ENCODE data around the gene PCDHB16.
"Not testable (repeated sequence)": the region's sequence is repeated elsewhere in the genome, so short reads cannot be mapped to it uniquely, and the experiment has no call there.

Gene PCDHB16

DNA sequence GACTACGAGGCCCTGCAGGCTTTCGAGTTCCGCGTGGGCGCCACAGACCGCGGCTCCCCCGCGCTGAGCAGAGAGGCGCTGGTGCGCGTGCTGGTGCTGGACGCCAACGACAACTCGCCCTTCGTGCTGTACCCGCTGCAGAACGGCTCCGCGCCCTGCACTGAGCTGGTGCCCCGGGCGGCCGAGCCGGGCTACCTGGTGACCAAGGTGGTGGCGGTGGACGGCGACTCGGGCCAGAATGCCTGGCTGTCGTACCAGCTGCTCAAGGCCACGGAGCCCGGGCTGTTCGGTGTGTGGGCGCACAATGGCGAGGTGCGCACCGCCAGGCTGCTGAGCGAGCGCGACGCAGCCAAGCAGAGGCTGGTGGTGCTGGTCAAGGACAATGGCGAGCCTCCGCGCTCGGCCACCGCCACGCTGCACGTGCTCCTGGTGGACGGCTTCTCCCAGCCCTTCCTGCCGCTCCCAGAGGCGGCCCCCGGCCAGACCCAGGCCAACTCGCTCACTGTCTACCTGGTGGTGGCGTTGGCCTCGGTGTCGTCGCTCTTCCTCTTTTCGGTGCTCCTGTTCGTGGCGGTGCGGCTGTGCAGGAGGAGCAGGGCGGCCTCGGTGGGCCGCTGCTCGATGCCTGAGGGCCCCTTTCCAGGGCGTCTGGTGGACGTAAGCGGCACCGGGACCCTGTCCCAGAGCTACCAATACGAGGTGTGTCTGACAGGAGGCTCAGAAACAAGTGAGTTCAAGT is 2.1 kb downstream of the PCDHB16 start:
- not testable (repeated sequence) for DNase-seq (ENCODE audit: low read depth in 2 of 2)

DNA sequence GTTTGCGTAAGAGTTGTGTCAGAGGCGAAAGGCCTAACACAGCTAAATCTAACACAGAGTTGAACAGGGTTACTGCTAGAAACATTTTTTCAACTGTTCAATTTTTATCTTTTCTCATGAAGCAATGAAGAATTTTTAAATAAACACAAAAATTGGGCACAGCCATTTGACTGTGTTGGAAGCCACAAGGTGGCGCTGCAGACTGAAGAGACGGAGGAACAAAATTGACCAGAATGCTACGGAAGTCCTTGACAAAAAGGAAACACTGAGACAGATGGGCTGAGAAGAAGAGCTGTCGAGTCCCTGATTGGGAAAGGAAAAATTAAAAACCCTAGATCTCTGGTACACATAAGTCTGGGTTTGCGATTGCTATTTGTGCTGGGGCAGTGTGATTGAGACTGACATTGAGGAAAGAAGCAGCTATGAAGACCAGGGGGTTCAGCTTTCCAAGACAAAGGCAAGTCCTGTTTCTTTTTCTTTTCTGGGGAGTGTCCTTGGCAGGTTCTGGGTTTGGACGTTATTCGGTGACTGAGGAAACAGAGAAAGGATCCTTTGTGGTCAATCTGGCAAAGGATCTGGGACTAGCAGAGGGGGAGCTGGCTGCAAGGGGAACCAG is 4.8 kb downstream of the PCDHB16 start, which contains the start of gene PCDHB9:
TSS of gene PCDHB9 (plus strand) at position 265 of the 616 bp plus-strand sequence. CDS start at position 423, 158 bp downstream.
- DNase-seq (ENCODE audit: low read depth in 2 of 2): peak in 1 of 2 donors; percentile 16

DNA sequence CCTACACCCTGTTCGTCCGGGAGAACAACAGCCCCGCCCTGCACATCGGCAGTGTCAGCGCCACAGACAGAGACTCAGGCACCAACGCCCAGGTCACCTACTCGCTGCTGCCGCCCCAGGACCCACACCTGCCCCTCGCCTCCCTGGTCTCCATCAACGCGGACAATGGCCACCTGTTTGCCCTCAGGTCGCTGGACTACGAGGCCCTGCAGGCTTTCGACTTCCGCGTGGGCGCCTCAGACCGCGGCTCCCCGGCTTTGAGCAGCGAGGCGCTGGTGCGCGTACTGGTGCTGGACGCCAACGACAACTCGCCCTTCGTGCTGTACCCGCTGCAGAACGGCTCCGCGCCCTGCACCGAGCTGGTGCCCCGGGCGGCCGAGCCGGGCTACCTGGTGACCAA is 6.5 kb downstream of the PCDHB16 start:
- DNase-seq (ENCODE audit: low read depth in 2 of 2): not testable (repeated sequence)

DNA sequence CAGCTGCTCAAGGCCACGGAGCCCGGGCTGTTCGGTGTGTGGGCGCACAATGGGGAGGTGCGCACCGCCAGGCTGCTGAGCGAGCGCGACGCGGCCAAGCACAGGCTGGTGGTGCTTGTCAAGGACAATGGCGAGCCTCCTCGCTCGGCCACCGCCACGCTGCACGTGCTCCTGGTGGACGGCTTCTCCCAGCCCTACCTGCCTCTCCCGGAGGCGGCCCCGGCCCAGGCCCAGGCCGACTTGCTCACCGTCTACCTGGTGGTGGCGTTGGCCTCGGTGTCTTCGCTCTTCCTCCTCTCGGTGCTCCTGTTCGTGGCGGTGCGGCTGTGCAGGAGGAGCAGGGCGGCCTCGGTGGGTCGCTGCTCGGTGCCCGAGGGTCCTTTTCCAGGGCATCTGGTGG is 6.9 kb downstream of the PCDHB16 start:
- not testable (repeated sequence) for DNase-seq (ENCODE audit: low read depth in 2 of 2)

DNA sequence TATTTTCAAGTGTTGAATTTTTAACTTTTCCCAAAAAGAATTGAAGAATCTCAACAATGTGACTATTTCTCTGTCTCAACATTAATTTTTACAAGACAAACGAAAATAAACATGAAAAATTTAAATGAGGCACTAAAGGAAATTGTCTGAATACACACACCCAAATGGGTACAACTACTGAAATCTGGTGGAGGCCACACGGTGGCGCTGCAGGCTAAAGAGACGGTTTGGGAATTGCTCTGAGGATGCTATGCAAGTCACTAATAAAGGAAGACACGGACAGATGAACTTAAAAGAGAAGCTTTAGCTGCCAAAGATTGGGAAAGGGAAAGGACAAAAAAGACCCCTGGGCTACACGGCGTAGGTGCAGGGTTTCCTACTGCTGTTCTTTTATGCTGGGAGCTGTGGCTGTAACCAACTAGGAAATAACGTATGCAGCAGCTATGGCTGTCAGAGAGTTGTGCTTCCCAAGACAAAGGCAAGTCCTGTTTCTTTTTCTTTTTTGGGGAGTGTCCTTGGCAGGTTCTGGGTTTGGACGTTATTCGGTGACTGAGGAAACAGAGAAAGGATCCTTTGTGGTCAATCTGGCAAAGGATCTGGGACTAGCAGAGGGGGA is 10.0 kb downstream of the PCDHB16 start, which contains the start of gene PCDHB10:
TSS of gene PCDHB10 (plus strand) at position 244 of the 616 bp plus-strand sequence. CDS start at position 444, 200 bp downstream.
- DNase-seq (ENCODE audit: low read depth in 2 of 2): no peak

DNA sequence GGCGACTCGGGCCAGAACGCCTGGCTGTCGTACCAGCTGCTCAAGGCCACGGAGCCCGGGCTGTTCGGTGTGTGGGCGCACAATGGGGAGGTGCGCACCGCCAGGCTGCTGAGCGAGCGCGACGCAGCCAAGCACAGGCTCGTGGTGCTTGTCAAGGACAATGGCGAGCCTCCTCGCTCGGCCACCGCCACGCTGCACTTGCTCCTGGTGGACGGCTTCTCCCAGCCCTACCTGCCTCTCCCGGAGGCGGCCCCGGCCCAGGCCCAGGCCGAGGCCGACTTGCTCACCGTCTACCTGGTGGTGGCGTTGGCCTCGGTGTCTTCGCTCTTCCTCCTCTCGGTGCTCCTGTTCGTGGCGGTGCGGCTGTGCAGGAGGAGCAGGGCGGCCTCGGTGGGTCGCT is 12.1 kb downstream of the PCDHB16 start:
- DNase-seq (ENCODE audit: low read depth in 2 of 2): not testable (repeated sequence)

DNA sequence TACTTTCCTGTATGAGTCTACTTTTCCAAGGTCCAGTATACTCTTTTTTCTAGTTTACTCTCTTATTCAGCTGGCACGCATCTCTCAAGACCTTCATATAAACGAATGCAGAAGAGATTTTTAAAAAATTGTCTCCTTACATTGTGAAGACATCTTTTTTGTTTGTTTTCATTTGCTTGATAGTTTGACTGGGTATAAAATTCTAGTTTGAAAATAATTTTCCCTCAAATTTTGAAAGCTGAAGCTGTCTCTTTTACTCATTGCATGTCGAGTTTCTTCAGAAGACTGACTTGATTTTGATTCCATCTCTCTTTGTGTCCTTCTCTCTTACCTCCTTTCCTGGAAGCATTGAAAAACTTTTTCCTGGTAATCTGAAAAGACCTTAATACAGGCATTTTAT is 14.2 kb downstream of the PCDHB16 start:
- no peak for DNase-seq (ENCODE audit: low read depth in 2 of 2)

DNA sequence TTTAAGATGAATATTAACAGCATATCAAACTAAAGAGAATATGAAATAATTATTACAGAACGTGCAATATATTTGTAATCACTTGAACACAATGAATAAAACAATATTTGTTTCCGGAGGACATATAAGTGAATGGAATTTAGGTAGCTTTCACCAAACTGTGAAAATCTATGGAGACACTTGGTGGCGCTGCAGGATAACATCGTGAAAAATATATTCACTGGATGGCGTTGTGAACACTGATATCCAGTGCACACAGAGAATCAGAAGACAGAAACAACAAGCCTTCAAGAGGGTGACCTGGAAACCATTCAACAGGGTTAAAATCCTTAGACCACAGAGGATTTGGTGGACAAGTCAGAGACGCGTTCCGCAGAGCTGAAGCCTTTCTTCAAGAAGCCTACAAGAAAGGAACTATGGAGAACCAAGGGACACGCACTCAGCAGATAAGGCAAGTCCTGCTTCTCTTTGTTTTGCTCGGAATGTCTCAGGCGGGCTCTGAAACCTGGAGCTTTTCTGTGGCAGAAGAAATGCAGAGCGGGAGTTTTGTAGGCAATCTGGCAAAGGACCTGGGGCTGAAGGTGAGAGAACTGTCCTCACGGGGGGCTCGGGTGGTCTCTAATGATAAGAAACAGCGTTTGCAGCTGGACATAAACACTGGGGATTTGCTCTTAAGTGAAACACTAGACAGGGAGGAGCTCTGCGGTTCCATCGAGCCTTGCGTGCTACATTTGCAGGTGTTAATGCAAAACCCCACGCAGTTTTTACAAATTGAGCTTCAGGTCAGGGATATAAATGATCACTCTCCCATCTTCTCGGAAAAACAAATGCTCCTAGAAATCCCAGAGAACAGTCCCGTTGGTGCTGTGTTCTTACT is 17.4 kb downstream of the PCDHB16 start, which contains the start of gene PCDHB11:
TSS of gene PCDHB11 (plus strand) at position 269 of the 877 bp plus-strand sequence. CDS start at position 417, 148 bp downstream.
- DNase-seq (ENCODE audit: low read depth in 2 of 2): no peak

DNA sequence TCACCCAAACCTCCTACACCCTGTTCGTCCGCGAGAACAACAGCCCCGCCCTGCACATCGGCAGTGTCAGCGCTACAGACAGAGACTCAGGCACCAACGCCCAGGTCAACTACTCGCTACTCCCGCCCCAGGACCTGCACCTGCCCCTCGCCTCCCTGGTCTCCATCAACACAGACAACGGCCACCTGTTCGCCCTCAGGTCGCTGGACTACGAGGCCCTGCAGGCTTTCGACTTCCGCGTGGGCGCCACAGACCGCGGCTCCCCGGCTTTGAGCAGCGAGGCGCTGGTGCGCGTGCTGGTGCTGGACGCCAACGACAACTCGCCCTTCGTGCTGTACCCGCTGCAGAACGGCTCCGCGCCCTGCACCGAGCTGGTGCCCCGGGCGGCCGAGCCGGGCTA is 18.9 kb downstream of the PCDHB16 start:
- not testable (repeated sequence) for DNase-seq (ENCODE audit: low read depth in 2 of 2)

DNA sequence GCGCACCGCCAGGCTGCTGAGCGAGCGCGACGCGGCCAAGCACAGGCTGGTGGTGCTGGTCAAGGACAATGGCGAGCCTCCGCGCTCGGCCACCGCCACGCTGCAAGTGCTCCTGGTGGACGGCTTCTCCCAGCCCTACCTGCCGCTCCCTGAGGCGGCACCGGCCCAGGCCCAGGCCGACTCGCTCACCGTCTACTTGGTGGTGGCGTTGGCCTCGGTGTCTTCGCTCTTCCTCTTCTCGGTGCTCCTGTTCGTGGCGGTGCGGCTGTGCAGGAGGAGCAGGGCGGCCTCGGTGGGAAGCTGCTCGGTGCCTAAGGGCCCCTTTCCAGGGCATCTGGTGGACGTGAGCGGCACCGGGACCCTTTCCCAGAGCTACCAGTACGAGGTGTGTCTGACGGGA is 19.5 kb downstream of the PCDHB16 start:
- not testable (repeated sequence) for DNase-seq (ENCODE audit: low read depth in 2 of 2)

DNA sequence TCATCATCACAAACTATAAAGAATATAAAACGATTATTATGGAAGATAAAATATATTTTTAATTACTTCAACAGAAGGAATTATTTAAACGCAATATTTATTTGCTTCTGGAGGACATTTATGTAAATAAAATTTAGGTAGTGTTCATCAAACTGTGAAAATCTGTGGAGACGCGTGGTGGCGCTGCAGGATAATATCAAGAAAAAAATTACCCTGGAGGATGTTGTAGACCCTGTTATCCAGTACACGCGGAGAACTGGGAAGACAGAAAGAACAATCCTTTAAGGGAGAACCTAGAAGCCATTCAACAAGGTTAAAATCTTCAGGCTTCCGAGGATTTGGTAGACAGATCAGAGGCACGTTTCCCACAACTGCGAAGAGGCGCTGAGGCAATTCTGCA is 26.3 kb downstream of the PCDHB16 start, which contains the start of gene PCDHB12:
TSS of gene PCDHB12 (plus strand) at position 242 of the 400 bp plus-strand sequence. CDS start 189 bp downstream, outside the sequence.
- DNase-seq (ENCODE audit: low read depth in 2 of 2): no peak

DNA sequence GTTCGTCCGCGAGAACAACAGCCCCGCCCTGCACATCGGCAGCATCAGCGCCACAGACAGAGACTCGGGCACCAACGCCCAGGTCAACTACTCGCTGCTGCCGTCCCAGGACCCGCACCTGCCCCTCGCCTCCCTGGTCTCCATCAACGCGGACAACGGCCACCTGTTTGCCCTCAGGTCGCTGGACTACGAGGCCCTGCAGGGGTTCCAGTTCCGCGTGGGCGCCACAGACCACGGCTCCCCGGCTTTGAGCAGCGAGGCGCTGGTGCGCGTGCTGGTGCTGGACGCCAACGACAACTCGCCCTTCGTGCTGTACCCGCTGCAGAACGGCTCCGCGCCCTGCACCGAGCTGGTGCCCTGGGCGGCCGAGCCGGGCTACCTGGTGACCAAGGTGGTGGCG is 28.1 kb downstream of the PCDHB16 start:
- DNase-seq (ENCODE audit: low read depth in 2 of 2): not testable (repeated sequence)

DNA sequence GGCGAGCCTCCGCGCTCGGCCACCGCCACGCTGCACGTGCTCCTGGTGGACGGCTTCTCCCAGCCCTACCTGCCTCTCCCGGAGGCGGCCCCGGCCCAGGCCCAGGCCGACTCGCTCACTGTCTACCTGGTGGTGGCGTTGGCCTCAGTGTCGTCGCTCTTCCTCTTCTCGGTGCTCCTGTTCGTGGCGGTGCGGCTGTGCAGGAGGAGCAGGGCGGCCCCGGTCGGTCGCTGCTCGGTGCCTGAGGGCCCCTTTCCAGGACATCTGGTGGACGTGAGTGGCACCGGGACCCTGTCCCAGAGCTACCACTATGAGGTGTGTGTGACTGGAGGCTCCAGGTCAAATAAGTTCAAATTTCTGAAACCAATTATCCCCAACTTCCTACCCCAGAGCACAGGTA is 28.7 kb downstream of the PCDHB16 start:
- not testable (repeated sequence) for DNase-seq (ENCODE audit: low read depth in 2 of 2)

DNA sequence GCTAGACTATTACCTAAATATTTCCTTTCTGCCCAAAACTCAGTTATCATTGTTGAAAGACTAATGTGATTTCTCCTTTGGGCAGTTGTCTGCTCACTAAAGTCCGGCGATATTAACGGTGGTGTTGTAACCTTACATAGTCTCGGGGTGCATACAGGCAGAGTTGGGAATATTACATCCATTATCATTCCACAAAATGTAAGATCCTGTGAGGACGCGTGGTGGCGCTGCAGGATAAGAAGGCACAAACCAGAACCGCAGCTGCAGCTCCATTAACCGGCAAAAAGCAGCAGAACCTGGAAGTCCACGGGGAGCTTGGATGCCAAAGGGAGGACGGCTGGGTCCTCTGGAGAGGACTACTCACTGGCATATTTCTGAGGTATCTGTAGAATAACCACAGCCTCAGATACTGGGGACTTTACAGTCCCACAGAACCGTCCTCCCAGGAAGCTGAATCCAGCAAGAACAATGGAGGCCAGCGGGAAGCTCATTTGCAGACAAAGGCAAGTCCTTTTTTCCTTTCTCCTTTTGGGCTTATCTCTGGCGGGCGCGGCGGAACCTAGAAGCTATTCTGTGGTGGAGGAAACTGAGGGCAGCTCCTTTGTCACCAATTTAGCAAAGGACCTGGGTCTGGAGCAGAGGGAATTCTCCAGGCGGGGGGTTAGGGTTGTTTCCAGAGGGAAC is 31.6 kb downstream of the PCDHB16 start, which contains the start of gene PCDHB13:
TSS of gene PCDHB13 (plus strand) at position 264 of the 684 bp plus-strand sequence. CDS start at position 469, 205 bp downstream.
- DNase-seq (ENCODE audit: low read depth in 2 of 2): not testable (repeated sequence)

DNA sequence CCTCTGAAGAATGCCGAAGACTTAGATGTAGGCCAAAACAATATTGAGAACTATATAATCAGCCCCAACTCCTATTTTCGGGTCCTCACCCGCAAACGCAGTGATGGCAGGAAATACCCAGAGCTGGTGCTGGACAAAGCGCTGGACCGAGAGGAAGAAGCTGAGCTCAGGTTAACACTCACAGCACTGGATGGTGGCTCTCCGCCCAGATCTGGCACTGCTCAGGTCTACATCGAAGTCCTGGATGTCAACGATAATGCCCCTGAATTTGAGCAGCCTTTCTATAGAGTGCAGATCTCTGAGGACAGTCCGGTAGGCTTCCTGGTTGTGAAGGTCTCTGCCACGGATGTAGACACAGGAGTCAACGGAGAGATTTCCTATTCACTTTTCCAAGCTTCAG is 32.4 kb downstream of the PCDHB16 start:
- not testable (repeated sequence) for DNase-seq (ENCODE audit: low read depth in 2 of 2)

DNA sequence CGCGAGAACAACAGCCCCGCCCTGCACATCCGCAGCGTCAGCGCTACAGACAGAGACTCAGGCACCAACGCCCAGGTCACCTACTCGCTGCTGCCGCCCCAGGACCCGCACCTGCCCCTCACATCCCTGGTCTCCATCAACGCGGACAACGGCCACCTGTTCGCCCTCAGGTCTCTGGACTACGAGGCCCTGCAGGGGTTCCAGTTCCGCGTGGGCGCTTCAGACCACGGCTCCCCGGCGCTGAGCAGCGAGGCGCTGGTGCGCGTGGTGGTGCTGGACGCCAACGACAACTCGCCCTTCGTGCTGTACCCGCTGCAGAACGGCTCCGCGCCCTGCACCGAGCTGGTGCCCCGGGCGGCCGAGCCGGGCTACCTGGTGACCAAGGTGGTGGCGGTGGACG is 33.3 kb downstream of the PCDHB16 start:
- DNase-seq (ENCODE audit: low read depth in 2 of 2): not testable (repeated sequence)

DNA sequence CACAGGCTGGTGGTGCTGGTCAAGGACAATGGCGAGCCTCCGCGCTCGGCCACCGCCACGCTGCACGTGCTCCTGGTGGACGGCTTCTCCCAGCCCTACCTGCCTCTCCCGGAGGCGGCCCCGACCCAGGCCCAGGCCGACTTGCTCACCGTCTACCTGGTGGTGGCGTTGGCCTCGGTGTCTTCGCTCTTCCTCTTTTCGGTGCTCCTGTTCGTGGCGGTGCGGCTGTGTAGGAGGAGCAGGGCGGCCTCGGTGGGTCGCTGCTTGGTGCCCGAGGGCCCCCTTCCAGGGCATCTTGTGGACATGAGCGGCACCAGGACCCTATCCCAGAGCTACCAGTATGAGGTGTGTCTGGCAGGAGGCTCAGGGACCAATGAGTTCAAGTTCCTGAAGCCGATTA is 33.8 kb downstream of the PCDHB16 start:
- DNase-seq (ENCODE audit: low read depth in 2 of 2): not testable (repeated sequence)

DNA sequence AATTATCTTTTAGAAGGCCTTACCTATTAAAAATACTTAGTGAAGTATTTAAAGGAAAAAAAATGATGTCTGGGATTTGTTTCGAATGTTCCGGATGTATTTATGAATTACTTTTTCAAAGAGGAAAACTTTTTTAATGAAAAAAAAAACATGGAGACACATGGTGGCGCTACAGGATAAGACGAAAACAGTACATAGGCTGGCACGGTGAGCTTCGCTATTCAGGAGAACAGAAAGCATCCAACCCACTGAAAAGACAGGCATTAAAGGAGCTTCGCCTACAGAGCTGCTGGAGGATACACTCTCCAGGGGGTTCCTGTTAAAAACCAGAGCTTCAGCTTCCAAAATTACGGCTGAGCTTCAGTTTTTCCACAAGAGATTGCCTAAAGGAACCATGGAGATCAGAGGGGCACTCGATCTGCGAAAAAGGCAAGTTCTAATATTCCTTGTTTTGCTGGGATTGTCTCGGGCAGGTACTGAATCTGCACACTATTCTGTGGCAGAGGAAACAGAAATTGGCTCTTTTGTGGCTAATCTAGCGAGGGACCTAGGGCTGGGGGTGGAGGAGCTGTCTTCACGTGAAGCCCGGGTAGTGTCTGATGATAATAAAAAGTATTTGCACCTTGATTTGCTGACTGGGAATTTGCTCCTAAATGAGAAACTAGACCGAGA is 41.1 kb downstream of the PCDHB16 start, which contains the start of gene PCDHB14:
TSS of gene PCDHB14 (plus strand) at position 232 of the 672 bp plus-strand sequence. CDS start at position 395, 163 bp downstream.
- no peak for DNase-seq (ENCODE audit: low read depth in 2 of 2)

DNA sequence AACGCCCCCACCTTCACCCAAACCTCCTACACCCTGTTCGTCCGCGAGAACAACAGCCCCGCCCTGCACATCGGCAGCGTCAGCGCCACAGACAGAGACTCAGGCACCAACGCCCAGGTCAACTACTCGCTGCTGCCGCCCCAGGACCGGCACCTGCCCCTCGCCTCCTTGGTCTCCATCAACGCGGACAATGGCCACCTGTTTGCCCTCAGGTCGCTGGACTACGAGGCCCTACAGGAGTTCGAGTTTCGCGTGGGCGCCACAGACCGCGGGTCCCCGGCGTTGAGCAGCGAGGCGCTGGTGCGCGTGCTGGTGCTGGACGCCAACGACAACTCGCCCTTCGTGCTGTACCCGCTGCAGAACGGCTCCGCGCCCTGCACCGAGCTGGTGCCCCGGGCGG is 42.7 kb downstream of the PCDHB16 start:
- DNase-seq (ENCODE audit: low read depth in 2 of 2): not testable (repeated sequence)

DNA sequence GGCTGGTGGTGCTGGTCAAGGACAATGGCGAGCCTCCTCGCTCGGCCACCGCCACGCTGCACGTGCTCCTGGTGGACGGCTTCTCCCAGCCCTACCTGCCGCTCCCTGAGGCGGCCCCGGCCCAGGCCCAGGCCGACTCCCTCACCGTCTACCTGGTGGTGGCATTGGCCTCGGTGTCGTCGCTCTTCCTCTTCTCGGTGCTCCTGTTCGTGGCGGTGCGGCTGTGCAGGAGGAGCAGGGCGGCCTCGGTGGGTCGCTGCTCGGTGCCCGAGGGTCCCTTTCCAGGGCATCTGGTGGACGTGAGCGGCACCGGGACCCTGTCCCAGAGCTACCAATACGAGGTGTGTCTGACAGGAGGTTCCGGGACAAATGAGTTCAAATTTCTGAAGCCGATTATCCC is 43.2 kb downstream of the PCDHB16 start:
- not testable (repeated sequence) for DNase-seq (ENCODE audit: low read depth in 2 of 2)

Measured in stimulated activated CD4-positive, alpha-beta T cell treated with anti-CD3 and anti-CD28 coated beads, Interleukin-1b, Interleukin-23, amount 100 ng/mL, for 1 hour (primary cell).